Measurements from ENCODE around the gene ATXN1. TPM values are rescaled to one million over a fixed set of nuclear protein-coding genes. Genes with fewer than 3 reads are reported as not detected.

The ATXN1 gene
- total and polyA plus RNA-seq, 2 of the 8 experiments (the other 6 are each of a cell fraction or from before 2014, with no cell fraction given), result 1.6 to 4.0 TPM

GRCh38 chr6:16585805-16586204 lies 175.5 kb downstream of the ATXN1 start:
- no peak overlapping the region for H2BK120ac ChIP-seq (replicated peaks; ENCODE audit: low read depth, low read length)
- H3K4me2 ChIP-seq (ENCODE audit: insufficient read depth in 1 of 2, low read depth in 2 of 2, low read length in 2 of 2), result no peak overlapping the region
- H3K4me3 ChIP-seq (ENCODE audit: extremely low read depth in 1 of 4, insufficient read depth in 2 of 4, low read depth in 3 of 4, low read length in 4 of 4), result no peak overlapping the region
- H3K4me1 ChIP-seq (replicated peaks in 1 of 4; ENCODE audit: control insufficient read depth in 3 of 4, insufficient read depth in 4 of 4, low read length in 3 of 4), result no peaks in the 10 kb centered on the region
- H2AK5ac ChIP-seq (ENCODE audit: low read depth, low read length), result no peak overlapping the region
- H3K4ac ChIP-seq (replicated peaks; ENCODE audit: insufficient read length, low read depth, low read length), result no peak overlapping the region
- TF ChIP-seq MAX (IDR thresholded peaks at IDR 0.05), result no peak
- no peak for TF ChIP-seq POU5F1 (IDR thresholded peaks at IDR 0.05; ENCODE audit: low read depth, low read length)
- TF ChIP-seq BCL11A (IDR thresholded peaks at IDR 0.05; ENCODE audit: low read depth in 2 of 2, low read length in 2 of 2), result no peak
- no peak for TF ChIP-seq CTBP2 (IDR thresholded peaks at IDR 0.05; ENCODE audit: borderline replicate concordance, insufficient read depth, insufficient read length, low read length)
- no peak for TF ChIP-seq NANOG (IDR thresholded peaks at IDR 0.05; ENCODE audit: insufficient read depth, low read depth, low read length, poor library complexity, severe bottlenecking)
- TF ChIP-seq BRCA1 (IDR thresholded peaks at IDR 0.05; ENCODE audit: low read depth, low read length), result no peak
- H3K14ac ChIP-seq (ENCODE audit: insufficient read length), result no peak overlapping the region
- no peak overlapping the region for H2BK5ac ChIP-seq (ENCODE audit: low read depth, low read length)
- no peaks in the 10 kb centered on the region for H4K20me1 ChIP-seq (replicated peaks in 1 of 2; ENCODE audit: control insufficient read depth in 1 of 2, insufficient read depth in 2 of 2, low read length in 2 of 2)
- no peak overlapping the region for H4K8ac ChIP-seq (ENCODE audit: extremely low read depth, insufficient read depth, low read length)
- H3K23ac ChIP-seq (ENCODE audit: insufficient read length), result no peak overlapping the region
- H3K9ac ChIP-seq (replicated peaks in 1 of 4; ENCODE audit: extremely low read depth in 1 of 4, low read depth in 3 of 4, low read length in 3 of 4), result no peak overlapping the region
- no peak overlapping the region for H4K91ac ChIP-seq (replicated peaks; ENCODE audit: insufficient read length, low read length)
- no peak overlapping the region for H3K18ac ChIP-seq (ENCODE audit: extremely low read depth, low read length)
- H2BK15ac ChIP-seq (ENCODE audit: low read length), result no peak overlapping the region
- WGBS, 2 experiments (ENCODE audit: extremely low coverage in 1 of 2, insufficient coverage in 1 of 2, insufficient read length in 1 of 2, insufficient replicate concordance in 2 of 2, low coverage in 1 of 2, low lambda C conversion rate in 2 of 2, missing lambda C conversion rate in 1 of 2), result 90% methylated on average over 6 of the region's 6 CpGs; no CpG with 5 or more reads in 1 of the 2 experiments
- no peak overlapping the region for H3K27ac ChIP-seq (ENCODE audit: low read depth, low read length)
- H3K79me1 ChIP-seq (ENCODE audit: low read depth, low read length), result no peaks in the 10 kb centered on the region; the same call in 1 of the 2 replicates
- H3K9me3 ChIP-seq (ENCODE audit: insufficient read depth in 2 of 2, low read depth in 1 of 2, low read length in 1 of 2), result no peaks in the 10 kb centered on the region
- no peaks in the 10 kb centered on the region for H3K27me3 ChIP-seq (replicated peaks in 1 of 4; ENCODE audit: control insufficient read depth in 3 of 4, extremely low read depth in 1 of 4, insufficient read depth in 3 of 4, low read length in 3 of 4)
- ChIA-PET CTCF (ENCODE audit: partially characterized antibody) (interaction anchor here (1.0 kb wide), 1 partner anchor 42 kb away, joined by 3 read pairs; no protein-coding TSS in a partner anchor), POLR2A (ENCODE audit: partially characterized antibody) (no interaction called here)
- no peak overlapping the region for H2AFZ ChIP-seq (ENCODE audit: low read length)
- FAIRE-seq (no peak), DNase-seq (ENCODE audit: low read depth in 1 of 2, low spot score in 2 of 2) (no peak)
- no peak overlapping the region for H2BK20ac ChIP-seq (ENCODE audit: low read length)
- no peak overlapping the region for H3K56ac ChIP-seq (replicated peaks; ENCODE audit: insufficient read length, low read depth, low read length)
- H4K5ac ChIP-seq (ENCODE audit: insufficient read length, low read depth, low read length), result no peak overlapping the region
- no peaks in the 10 kb centered on the region for H3K79me2 ChIP-seq (ENCODE audit: control insufficient read depth in 1 of 2, insufficient read depth in 2 of 2, low read length in 2 of 2)
- no peaks in the 10 kb centered on the region for H3K36me3 ChIP-seq (ENCODE audit: control insufficient read depth in 2 of 4, insufficient read depth in 4 of 4, low read length in 3 of 4)
- H2BK12ac ChIP-seq (ENCODE audit: low read depth, low read length), result no peak overlapping the region
- H3K23me2 ChIP-seq (ENCODE audit: low read depth, low read length), result no peaks in the 10 kb centered on the region
